ENCODE data around the gene CDK6. TPM values are rescaled to one million over a fixed set of nuclear protein-coding genes. Genes with fewer than 3 reads are reported as not detected.
A peak's percentile ranks its signal among the peaks of the same experiment; 100 is the strongest.

CDK6 gene
- total RNA-seq, 1 donor: 45.6 TPM

DNA sequence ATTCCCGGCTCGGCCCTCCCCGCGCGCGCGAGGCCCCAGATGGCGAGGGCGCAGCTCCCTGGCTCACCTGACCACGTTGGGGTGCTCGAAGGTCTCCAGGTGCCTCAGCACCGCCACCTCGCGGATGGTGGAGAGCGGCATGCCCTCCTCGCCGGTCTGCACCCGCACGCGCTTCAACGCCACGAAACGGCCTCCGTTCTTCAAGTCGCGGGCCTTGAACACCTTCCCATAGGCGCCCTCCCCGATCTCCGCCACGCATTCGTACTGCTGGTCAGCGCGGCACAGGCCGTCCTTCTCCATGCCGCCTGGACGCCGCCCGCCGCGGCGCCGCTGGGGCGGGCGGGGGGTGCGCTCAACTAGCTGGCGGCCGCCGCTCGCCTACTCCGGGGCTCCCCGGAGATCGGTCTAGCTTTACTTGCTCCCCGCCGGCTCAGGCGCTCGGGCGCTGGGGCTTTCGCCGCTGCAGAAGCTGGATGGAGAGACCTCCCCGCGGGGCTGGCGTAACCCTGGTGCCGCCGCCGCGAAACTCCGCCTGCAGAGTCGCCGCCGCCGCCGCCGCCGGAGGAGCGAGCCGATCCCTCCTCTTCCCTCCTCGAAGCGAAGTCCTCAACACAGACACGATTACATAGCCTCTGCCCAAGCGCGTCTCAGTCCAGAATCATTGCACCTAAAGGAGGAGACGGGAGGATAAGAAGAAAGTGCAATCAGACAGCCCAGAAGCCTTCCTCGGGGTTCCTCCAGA, 3.2 kb downstream of the CDK6 start:
- Histone ChIP-seq H3K4me1 (ENCODE audit: insufficient read depth, low read length) (peaks cover 28% of the 10 kb centered on the region), H3K27me3 (ENCODE audit: insufficient read depth, low read length) (no peaks in the 10 kb centered on the region), H3K79me2 (ENCODE audit: insufficient read depth, low read length) (peaks cover 69% of the 10 kb centered on the region), H3K27ac (ENCODE audit: low read depth, low read length) (peak overlapping the region; percentile 98), H3K36me3 (ENCODE audit: insufficient read depth, low read length) (peaks cover 6% of the 10 kb centered on the region), H3K4me3 (ENCODE audit: insufficient read depth, low read length) (peak overlapping the region; percentile 95), H3K4me2 (ENCODE audit: insufficient read depth, low read length) (peak overlapping the region; percentile 99), H4K20me1 (ENCODE audit: insufficient read depth, low read length) (no peaks in the 10 kb centered on the region), H2AFZ (ENCODE audit: low read length) (peak overlapping the region; percentile 43), H3K9me3 (ENCODE audit: low read depth, low read length) (no peaks in the 10 kb centered on the region)
- DNase-seq (ENCODE audit: insufficient read length, low spot score, missing footprints): peak; percentile 87
- TF ChIP-seq, protein P1, sequence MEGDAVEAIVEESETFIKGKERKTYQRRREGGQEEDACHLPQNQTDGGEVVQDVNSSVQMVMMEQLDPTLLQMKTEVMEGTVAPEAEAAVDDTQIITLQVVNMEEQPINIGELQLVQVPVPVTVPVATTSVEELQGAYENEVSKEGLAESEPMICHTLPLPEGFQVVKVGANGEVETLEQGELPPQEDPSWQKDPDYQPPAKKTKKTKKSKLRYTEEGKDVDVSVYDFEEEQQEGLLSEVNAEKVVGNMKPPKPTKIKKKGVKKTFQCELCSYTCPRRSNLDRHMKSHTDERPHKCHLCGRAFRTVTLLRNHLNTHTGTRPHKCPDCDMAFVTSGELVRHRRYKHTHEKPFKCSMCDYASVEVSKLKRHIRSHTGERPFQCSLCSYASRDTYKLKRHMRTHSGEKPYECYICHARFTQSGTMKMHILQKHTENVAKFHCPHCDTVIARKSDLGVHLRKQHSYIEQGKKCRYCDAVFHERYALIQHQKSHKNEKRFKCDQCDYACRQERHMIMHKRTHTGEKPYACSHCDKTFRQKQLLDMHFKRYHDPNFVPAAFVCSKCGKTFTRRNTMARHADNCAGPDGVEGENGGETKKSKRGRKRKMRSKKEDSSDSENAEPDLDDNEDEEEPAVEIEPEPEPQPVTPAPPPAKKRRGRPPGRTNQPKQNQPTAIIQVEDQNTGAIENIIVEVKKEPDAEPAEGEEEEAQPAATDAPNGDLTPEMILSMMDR (IDR thresholded peaks at IDR 0.05; ENCODE audit: extremely low read depth, low read depth, low read length): peak; percentile 68

DNA sequence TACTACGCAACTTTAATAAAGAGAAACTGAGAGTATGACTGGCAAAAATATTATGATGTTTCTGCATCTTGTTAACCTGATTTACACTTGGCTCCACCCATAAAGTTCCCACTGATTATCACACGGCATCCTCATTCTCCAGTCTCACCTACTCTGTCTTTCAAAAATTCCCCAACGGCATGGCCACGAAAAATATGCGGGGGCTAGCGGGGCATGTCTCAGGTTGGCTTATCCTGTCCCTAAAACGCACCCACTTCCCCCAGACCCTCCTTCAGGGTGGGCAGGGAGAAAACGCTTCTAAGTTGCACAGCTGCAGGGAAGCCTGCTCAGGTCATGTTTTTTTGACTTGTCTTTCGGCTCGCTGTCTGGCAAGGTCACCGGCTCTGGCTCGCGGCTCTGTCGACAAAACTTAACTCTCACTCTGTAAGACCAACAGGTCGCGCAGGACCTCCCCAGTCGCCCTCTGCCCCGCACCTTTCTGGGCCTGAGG, 3.8 kb downstream of the CDK6 start:
- peaks cover 74% of the 10 kb centered on the region for H3K79me2 ChIP-seq (ENCODE audit: insufficient read depth, low read length)
- peak overlapping the region; percentile 99 for H3K4me2 ChIP-seq (ENCODE audit: insufficient read depth, low read length)
- DNase-seq (ENCODE audit: insufficient read length, low spot score, missing footprints): peak; percentile 64
- peaks cover 6% of the 10 kb centered on the region for H3K36me3 ChIP-seq (ENCODE audit: insufficient read depth, low read length)
- TF ChIP-seq, protein P1 (IDR thresholded peaks at IDR 0.05; ENCODE audit: extremely low read depth, low read depth, low read length): no peak
- no peaks in the 10 kb centered on the region for H3K27me3 ChIP-seq (ENCODE audit: insufficient read depth, low read length)
- H3K27ac ChIP-seq (ENCODE audit: low read depth, low read length): peak overlapping the region; percentile 98
- H3K4me3 ChIP-seq (ENCODE audit: insufficient read depth, low read length): peak overlapping the region; percentile 95
- peak overlapping the region; percentile 43 for H2AFZ ChIP-seq (ENCODE audit: low read length)
- no peaks in the 10 kb centered on the region for H3K9me3 ChIP-seq (ENCODE audit: low read depth, low read length)
- H4K20me1 ChIP-seq (ENCODE audit: insufficient read depth, low read length): no peaks in the 10 kb centered on the region
- peaks cover 28% of the 10 kb centered on the region for H3K4me1 ChIP-seq (ENCODE audit: insufficient read depth, low read length)

DNA sequence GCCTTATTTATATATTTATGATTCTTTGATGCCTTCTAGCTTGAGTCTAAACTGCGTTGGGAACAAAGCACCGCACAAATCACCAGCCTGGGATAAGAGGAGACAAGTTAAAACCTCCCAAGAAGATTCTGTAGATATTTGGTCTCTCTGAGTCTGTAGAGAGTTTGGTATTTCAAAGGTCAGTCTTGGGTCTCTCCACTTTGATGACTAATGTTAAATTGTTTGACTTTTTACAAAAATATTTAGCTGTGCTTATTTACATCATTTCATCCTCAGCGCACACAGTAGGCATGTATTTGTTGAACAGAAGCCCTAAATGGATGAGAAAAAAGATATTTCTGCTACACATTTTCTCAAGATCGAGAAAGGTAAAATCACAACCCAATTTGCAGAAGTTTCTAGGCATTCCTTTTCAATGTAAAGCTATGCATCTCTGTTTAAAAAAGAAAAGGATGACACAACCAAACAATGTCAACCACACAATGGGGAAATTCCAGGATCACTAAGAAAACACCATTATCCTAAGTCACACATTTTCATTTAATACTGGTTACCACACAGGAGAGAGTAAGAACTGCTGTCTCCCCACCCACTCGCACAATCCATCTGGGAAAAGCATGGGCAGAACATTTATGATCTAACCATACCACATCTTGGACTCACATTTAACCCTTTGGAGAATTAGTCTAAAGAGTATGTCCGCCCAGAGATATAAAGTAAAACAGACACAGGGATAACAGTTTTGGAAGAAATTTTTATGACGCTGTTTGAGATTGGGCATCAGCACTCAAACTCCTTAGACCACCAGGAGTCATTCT, 4.4 kb downstream of the CDK6 start:
- H3K4me3 ChIP-seq (ENCODE audit: insufficient read depth, low read length): peak overlapping the region; percentile 95
- no peaks in the 10 kb centered on the region for H3K27me3 ChIP-seq (ENCODE audit: insufficient read depth, low read length)
- H3K27ac ChIP-seq (ENCODE audit: low read depth, low read length): peak overlapping the region; percentile 98
- peaks cover 6% of the 10 kb centered on the region for H3K36me3 ChIP-seq (ENCODE audit: insufficient read depth, low read length)
- H3K4me2 ChIP-seq (ENCODE audit: insufficient read depth, low read length): peak overlapping the region; percentile 99
- no peaks in the 10 kb centered on the region for H4K20me1 ChIP-seq (ENCODE audit: insufficient read depth, low read length)
- peaks cover 80% of the 10 kb centered on the region for H3K79me2 ChIP-seq (ENCODE audit: insufficient read depth, low read length)
- H2AFZ ChIP-seq (ENCODE audit: low read length): peak overlapping the region; percentile 43
- H3K9me3 ChIP-seq (ENCODE audit: low read depth, low read length): no peaks in the 10 kb centered on the region
- H3K4me1 ChIP-seq (ENCODE audit: insufficient read depth, low read length): peaks cover 28% of the 10 kb centered on the region
- peak; percentile 90 for DNase-seq (ENCODE audit: insufficient read length, low spot score, missing footprints)
- TF ChIP-seq, protein P1 (IDR thresholded peaks at IDR 0.05; ENCODE audit: extremely low read depth, low read depth, low read length): no peak
